ENCODE results near the gene INTS11. TPM values are rescaled to one million over a fixed set of nuclear protein-coding genes. Genes with fewer than 3 reads are reported as not detected.

The INTS11 gene
- total and polyA plus RNA-seq, 2 of the 13 experiments (the other 11 are each of a cell fraction or from before 2014, with no cell fraction given) = 52.8 to 94.8 TPM

DNA sequence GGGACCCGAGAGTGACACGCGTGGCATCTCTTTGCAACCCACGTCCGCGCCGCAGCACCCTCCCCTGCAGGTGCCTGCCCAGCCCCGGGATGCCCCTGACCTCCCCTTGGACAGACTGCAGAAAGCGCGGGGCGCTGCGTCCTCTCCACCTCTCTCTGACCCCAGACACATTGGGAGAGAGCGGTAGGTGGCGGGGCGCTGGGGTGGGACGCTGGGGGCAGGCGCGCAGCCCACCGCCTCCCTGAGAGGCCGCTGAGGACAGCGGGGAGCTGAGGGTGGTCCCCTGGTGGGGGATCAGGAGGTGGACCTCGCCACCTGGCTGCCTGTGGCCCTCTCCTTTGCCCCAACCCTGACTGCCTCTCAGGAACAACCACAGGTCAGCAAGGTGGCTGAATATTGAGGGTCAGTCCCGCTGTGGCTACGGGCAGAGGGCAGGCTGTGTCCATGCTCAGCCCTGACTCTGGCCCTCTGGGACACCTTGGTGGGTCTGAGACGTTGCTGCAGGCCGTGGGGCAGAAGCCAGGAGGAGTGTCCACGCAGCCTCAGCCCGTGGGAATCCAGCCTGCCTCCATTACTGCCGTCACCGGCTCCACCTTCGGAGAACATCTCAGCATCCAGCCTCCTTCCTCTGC lies 50.0 kb downstream of the INTS11 start (continued):
- TF ChIP-seq ZNF432 (CRISPR knock-in tag; IDR thresholded peaks at IDR 0.05; ENCODE audit: borderline replicate concordance) = no peak
- no peak for TF ChIP-seq ZSCAN31 (CRISPR knock-in tag; IDR thresholded peaks at IDR 0.05; ENCODE audit: low read depth)
- TF ChIP-seq, protein P1, sequence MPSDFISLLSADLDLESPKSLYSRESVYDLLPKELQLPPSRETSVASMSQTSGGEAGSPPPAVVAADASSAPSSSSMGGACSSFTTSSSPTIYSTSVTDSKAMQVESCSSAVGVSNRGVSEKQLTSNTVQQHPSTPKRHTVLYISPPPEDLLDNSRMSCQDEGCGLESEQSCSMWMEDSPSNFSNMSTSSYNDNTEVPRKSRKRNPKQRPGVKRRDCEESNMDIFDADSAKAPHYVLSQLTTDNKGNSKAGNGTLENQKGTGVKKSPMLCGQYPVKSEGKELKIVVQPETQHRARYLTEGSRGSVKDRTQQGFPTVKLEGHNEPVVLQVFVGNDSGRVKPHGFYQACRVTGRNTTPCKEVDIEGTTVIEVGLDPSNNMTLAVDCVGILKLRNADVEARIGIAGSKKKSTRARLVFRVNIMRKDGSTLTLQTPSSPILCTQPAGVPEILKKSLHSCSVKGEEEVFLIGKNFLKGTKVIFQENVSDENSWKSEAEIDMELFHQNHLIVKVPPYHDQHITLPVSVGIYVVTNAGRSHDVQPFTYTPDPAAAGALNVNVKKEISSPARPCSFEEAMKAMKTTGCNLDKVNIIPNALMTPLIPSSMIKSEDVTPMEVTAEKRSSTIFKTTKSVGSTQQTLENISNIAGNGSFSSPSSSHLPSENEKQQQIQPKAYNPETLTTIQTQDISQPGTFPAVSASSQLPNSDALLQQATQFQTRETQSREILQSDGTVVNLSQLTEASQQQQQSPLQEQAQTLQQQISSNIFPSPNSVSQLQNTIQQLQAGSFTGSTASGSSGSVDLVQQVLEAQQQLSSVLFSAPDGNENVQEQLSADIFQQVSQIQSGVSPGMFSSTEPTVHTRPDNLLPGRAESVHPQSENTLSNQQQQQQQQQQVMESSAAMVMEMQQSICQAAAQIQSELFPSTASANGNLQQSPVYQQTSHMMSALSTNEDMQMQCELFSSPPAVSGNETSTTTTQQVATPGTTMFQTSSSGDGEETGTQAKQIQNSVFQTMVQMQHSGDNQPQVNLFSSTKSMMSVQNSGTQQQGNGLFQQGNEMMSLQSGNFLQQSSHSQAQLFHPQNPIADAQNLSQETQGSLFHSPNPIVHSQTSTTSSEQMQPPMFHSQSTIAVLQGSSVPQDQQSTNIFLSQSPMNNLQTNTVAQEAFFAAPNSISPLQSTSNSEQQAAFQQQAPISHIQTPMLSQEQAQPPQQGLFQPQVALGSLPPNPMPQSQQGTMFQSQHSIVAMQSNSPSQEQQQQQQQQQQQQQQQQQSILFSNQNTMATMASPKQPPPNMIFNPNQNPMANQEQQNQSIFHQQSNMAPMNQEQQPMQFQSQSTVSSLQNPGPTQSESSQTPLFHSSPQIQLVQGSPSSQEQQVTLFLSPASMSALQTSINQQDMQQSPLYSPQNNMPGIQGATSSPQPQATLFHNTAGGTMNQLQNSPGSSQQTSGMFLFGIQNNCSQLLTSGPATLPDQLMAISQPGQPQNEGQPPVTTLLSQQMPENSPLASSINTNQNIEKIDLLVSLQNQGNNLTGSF (CRISPR knock-in tag; IDR thresholded peaks at IDR 0.05) = no peak
- TF ChIP-seq, protein P2, sequence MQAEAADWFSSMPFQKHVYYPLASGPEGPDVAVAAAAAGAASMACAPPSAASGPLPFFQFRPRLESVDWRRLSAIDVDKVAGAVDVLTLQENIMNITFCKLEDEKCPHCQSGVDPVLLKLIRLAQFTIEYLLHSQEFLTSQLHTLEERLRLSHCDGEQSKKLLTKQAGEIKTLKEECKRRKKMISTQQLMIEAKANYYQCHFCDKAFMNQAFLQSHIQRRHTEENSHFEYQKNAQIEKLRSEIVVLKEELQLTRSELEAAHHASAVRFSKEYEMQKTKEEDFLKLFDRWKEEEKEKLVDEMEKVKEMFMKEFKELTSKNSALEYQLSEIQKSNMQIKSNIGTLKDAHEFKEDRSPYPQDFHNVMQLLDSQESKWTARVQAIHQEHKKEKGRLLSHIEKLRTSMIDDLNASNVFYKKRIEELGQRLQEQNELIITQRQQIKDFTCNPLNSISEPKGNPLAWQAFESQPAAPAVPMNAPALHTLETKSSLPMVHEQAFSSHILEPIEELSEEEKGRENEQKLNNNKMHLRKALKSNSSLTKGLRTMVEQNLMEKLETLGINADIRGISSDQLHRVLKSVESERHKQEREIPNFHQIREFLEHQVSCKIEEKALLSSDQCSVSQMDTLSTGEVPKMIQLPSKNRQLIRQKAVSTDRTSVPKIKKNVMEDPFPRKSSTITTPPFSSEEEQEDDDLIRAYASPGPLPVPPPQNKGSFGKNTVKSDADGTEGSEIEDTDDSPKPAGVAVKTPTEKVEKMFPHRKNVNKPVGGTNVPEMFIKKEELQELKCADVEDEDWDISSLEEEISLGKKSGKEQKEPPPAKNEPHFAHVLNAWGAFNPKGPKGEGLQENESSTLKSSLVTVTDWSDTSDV (CRISPR knock-in tag; IDR thresholded peaks at IDR 0.05) = no peak
- TF ChIP-seq, protein P3, sequence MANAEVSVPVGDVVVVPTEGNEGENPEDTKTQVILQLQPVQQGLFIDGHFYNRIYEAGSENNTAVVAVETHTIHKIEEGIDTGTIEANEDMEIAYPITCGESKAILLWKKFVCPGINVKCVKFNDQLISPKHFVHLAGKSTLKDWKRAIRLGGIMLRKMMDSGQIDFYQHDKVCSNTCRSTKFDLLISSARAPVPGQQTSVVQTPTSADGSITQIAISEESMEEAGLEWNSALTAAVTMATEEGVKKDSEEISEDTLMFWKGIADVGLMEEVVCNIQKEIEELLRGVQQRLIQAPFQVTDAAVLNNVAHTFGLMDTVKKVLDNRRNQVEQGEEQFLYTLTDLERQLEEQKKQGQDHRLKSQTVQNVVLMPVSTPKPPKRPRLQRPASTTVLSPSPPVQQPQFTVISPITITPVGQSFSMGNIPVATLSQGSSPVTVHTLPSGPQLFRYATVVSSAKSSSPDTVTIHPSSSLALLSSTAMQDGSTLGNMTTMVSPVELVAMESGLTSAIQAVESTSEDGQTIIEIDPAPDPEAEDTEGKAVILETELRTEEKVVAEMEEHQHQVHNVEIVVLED (CRISPR knock-in tag; IDR thresholded peaks at IDR 0.05; ENCODE audit: borderline replicate concordance) = no peak
- no peak for TF ChIP-seq HIVEP1 (CRISPR knock-in tag; IDR thresholded peaks at IDR 0.05)
- TF ChIP-seq EZH2 (conservative IDR thresholded peaks at IDR 0.05; ENCODE audit: low read depth, low read length) = no peak
- TF ChIP-seq MYC (CRISPR knock-in tag; IDR thresholded peaks at IDR 0.05; ENCODE audit: borderline replicate concordance) = no peak
- TF ChIP-seq, protein P4, sequence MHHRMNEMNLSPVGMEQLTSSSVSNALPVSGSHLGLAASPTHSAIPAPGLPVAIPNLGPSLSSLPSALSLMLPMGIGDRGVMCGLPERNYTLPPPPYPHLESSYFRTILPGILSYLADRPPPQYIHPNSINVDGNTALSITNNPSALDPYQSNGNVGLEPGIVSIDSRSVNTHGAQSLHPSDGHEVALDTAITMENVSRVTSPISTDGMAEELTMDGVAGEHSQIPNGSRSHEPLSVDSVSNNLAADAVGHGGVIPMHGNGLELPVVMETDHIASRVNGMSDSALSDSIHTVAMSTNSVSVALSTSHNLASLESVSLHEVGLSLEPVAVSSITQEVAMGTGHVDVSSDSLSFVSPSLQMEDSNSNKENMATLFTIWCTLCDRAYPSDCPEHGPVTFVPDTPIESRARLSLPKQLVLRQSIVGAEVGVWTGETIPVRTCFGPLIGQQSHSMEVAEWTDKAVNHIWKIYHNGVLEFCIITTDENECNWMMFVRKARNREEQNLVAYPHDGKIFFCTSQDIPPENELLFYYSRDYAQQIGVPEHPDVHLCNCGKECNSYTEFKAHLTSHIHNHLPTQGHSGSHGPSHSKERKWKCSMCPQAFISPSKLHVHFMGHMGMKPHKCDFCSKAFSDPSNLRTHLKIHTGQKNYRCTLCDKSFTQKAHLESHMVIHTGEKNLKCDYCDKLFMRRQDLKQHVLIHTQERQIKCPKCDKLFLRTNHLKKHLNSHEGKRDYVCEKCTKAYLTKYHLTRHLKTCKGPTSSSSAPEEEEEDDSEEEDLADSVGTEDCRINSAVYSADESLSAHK (CRISPR knock-in tag; IDR thresholded peaks at IDR 0.05; ENCODE audit: borderline replicate concordance) = no peak
- no peak for TF ChIP-seq ELF1 (CRISPR knock-in tag; IDR thresholded peaks at IDR 0.05)
- no peak for TF ChIP-seq MED13 (CRISPR knock-in tag; IDR thresholded peaks at IDR 0.05)
- no peak for TF ChIP-seq ZNF331 (CRISPR knock-in tag; IDR thresholded peaks at IDR 0.05)
- TF ChIP-seq CREB1 (IDR thresholded peaks at IDR 0.05) = no peak
- no peak for TF ChIP-seq CREB1 (CRISPR knock-in tag; IDR thresholded peaks at IDR 0.05)
- TF ChIP-seq, protein P5, sequence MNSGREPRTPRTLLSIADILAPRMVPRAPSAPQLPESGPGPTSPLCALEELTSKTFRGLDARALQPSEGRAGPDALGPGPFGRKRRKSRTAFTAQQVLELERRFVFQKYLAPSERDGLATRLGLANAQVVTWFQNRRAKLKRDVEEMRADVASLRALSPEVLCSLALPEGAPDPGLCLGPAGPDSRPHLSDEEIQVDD (CRISPR knock-in tag; IDR thresholded peaks at IDR 0.05; ENCODE audit: borderline replicate concordance) = no peak
- TF ChIP-seq ZFP62 (CRISPR knock-in tag; IDR thresholded peaks at IDR 0.05) = no peak
